Breast epithelium (tissue), 4 donors: Measurements from ENCODE around the gene CIB4. TPM values are rescaled to one million over a fixed set of nuclear protein-coding genes. Genes with fewer than 3 reads are reported as not detected.

Source experiments
- DNase-seq, 2 donors: peaks; one replicate each; pipeline ENCODE4 v3.0.0-alpha.2; 2019; ENCODE audit warnings: low spot score in 2 of 2
- H3K27ac ChIP-seq, 2 donors: fragments of 200-600 bp; sonication (generic) in 1 of 2; one replicate each; pipeline ENCODE4 v1.5.1; 2016 to 2019; ENCODE audit warnings: mild to moderate bottlenecking in 1 of 2
- H3K27me3 ChIP-seq, 2 donors: fragments of 200-600 bp; sonication (generic) in 1 of 2; one replicate each; pipeline versions ENCODE4 v1.5.1 to v1.6.0; 2017 to 2019; ENCODE audit warnings: control low read depth in 1 of 2, mild to moderate bottlenecking in 1 of 2
- H3K36me3 ChIP-seq: fragments of 200-600 bp; one replicate; pipeline ENCODE4 v1.5.1; 2019
- H3K4me1 ChIP-seq, 2 donors: fragments of 200-600 bp; sonication (generic); one replicate each; pipeline ENCODE4 v1.5.1; 2016 to 2019; ENCODE audit warnings: control low read depth in 1 of 2
- H3K4me3 ChIP-seq, 3 donors: fragments of 200-600 bp; sonication (generic); 1 replicate in 2 of 3; 2 replicates in 1 of 3; pipeline ENCODE4 v1.5.1; 2016 to 2019; ENCODE audit warnings: mild to moderate bottlenecking in 3 of 3, moderate library complexity in 2 of 3
- H3K9me3 ChIP-seq, 2 donors: fragments of 200-600 bp; sonication (generic) in 1 of 2; one replicate each; pipeline ENCODE4 v1.5.1; 2016 to 2019; ENCODE audit warnings: control low read depth in 1 of 2
- CTCF ChIP-seq, 3 donors: fragments of 450-650 bp; IDR thresholded peaks; one replicate each; pipeline ENCODE4 v1.5.1; 2016 to 2017; ENCODE audit warnings: antibody characterized with exemption in 3 of 3, mild to moderate bottlenecking in 3 of 3, moderate library complexity in 3 of 3
- POLR2A ChIP-seq: fragments of 450-650 bp; IDR thresholded peaks from one replicate; pipeline ENCODE4 v1.6.1; 2016; ENCODE audit warnings: antibody characterized with exemption, mild to moderate bottlenecking, moderate library complexity
- POLR2AphosphoS5 ChIP-seq, 3 donors: sonication (generic); formaldehyde crosslinking; IDR thresholded peaks; one replicate each; pipeline ENCODE4 v1.6.1; 2017; ENCODE audit warnings: antibody characterized with exemption in 3 of 3
- intact Hi-C: fragments of 100-400 bp; cut with DNase I; formaldehyde crosslinking; loops from one replicate; pipeline ENCODE4 v1.15.1; 2023; ENCODE audit warnings: low total_unique reads
- total RNA-seq, 3 donors: library from RNA; depleted of rRNA; stranded (reverse); fragments of >200 nt; gene quantifications; one replicate each; pipeline ENCODE4 v1.1.0, GENCODE V29; 2016

The CIB4 gene
- total RNA-seq, 3 donors from 2014 or later = not detected

- Histone ChIP-seq H3K27me3 (no peaks in the 10 kb centered on the region), H3K4me3 (no peak overlapping the region), H3K9me3 (no peaks in the 10 kb centered on the region), H3K4me1 (peaks cover 0 to 7% of the 10 kb centered on the region in 2 donors), H3K27ac (no peak overlapping the region), H3K36me3 (no peaks in the 10 kb centered on the region)
- no peak for TF ChIP-seq CTCF (IDR thresholded peaks at IDR 0.05)
- TF ChIP-seq POLR2AphosphoS5 (IDR thresholded peaks at IDR 0.05) = no peak
- TF ChIP-seq POLR2A = no peak
- intact Hi-C loops = loop anchor here (5.0 kb wide), 1 partner anchor 134 kb away; no protein-coding TSS in a partner anchor
- DNase-seq = no peak
Observed at GRCh38 chr2:26608557-26608956, 32.6 kb downstream of the CIB4 start.

GRCh38 chr2:26607698-26608097 is 33.5 kb downstream of the CIB4 start:
- DNase-seq = no peak
- H3K27ac ChIP-seq = no peak overlapping the region
- no peak for TF ChIP-seq CTCF (IDR thresholded peaks at IDR 0.05)
- TF ChIP-seq POLR2AphosphoS5 (IDR thresholded peaks at IDR 0.05) = no peak
- no peak for TF ChIP-seq POLR2A

GRCh38 chr2:26606847-26607190 is 34.3 kb downstream of the CIB4 start:
- DNase-seq = peak in 1 of 2 donors; percentile 30
- intact Hi-C loops = loop anchor here (5.0 kb wide), 1 partner anchor 135 kb away; no protein-coding TSS in a partner anchor
- H3K27ac ChIP-seq = peak overlapping the region in 1 of 2 donors; percentile 72
- no peaks in the 10 kb centered on the region for H3K36me3 ChIP-seq
- H3K27me3 ChIP-seq = no peaks in the 10 kb centered on the region
- peaks cover 0 to 7% of the 10 kb centered on the region in 2 donors for H3K4me1 ChIP-seq
- H3K9me3 ChIP-seq = no peaks in the 10 kb centered on the region
- TF ChIP-seq POLR2AphosphoS5 (IDR thresholded peaks at IDR 0.05) (no peak), CTCF (IDR thresholded peaks at IDR 0.05) (no peak), POLR2A (no peak)
- H3K4me3 ChIP-seq = no peak overlapping the region

More at GRCh38 chr2:26607698-26608097, 33.5 kb downstream of the CIB4 start:
- no peaks in the 10 kb centered on the region for H3K9me3 ChIP-seq
- intact Hi-C loops = loop anchor here (5.0 kb wide), 1 partner anchor 135 kb away; no protein-coding TSS in a partner anchor
- H3K4me3 ChIP-seq = no peak overlapping the region
- peaks cover 0 to 7% of the 10 kb centered on the region in 2 donors for H3K4me1 ChIP-seq
- no peaks in the 10 kb centered on the region for H3K27me3 ChIP-seq
- H3K36me3 ChIP-seq = no peaks in the 10 kb centered on the region

- intact Hi-C loops = loop anchor here (5.0 kb wide), 1 partner anchor 136 kb away; no protein-coding TSS in a partner anchor
- TF ChIP-seq POLR2AphosphoS5 (IDR thresholded peaks at IDR 0.05) = peak in 1 of 3 donors; percentile 25
- no peak for TF ChIP-seq CTCF (IDR thresholded peaks at IDR 0.05)
- Histone ChIP-seq H3K4me1 (peaks cover 0 to 7% of the 10 kb centered on the region in 2 donors), H3K27me3 (no peaks in the 10 kb centered on the region), H3K27ac (peak overlapping the region; percentile 63 to 72), H3K36me3 (no peaks in the 10 kb centered on the region), H3K4me3 (no peak overlapping the region), H3K9me3 (no peaks in the 10 kb centered on the region)
- no peak for DNase-seq
Observed at GRCh38 chr2:26605999-26606846, 34.9 kb downstream of the CIB4 start.
